Kidney tubule cell (primary cell): ENCODE results near the gene HS3ST6.
A peak's percentile ranks its signal among the peaks of the same experiment; 100 is the strongest.
"Not testable (repeated sequence)": the region's sequence is repeated elsewhere in the genome, so short reads cannot be mapped to it uniquely, and the experiment has no call there.

Experiments
- DNase-seq: peaks from one replicate; pipeline ENCODE4 v3.0.0-alpha.2; 2018; ENCODE audit warnings: low spot score

HS3ST6 gene

GRCh38 chr16:1918351-1919326, at the start of gene HS3ST6:
TSS of gene HS3ST6 (minus strand) at chr16:1918415. CDS start at chr16:1918323, 92 bp downstream.
- DNase-seq = no peak

- DNase-seq = no peak
Measured at GRCh38 chr16:1966460-1966859, 48.2 kb upstream of the HS3ST6 start, which contains the start of gene RNF151. TSS of gene RNF151 (plus strand) at chr16:1966856. CDS start at chr16:1966882, 26 bp downstream.

- peak; percentile 20 for DNase-seq
Measured at GRCh38 chr16:1965396-1966001, 47.3 kb upstream of the HS3ST6 start.

GRCh38 chr16:1964506-1965395, 46.5 kb upstream of the HS3ST6 start, which contains the start of gene RPS2:
TSS of gene RPS2 (minus strand) at chr16:1964826. CDS start at chr16:1964625, 201 bp downstream.
- peak; percentile 99 for DNase-seq

GRCh38 chr16:1963806-1964505, 45.7 kb upstream of the HS3ST6 start:
- DNase-seq = peak; percentile 55

GRCh38 chr16:1962161-1963153, 44.2 kb upstream of the HS3ST6 start:
- not testable (repeated sequence) for DNase-seq

GRCh38 chr16:1961651-1962067, 43.4 kb upstream of the HS3ST6 start:
- DNase-seq = no peak

GRCh38 chr16:1960665-1961630, 42.7 kb upstream of the HS3ST6 start:
- DNase-seq = peak; percentile 54

GRCh38 chr16:1959269-1960039, 41.2 kb upstream of the HS3ST6 start, which contains the start of gene NDUFB10:
TSS of gene NDUFB10 (plus strand) at chr16:1959538. CDS start at chr16:1959625, 87 bp downstream.
- DNase-seq = peak; percentile 94

- no peak for DNase-seq
Measured at GRCh38 chr16:1958715-1959268, 40.6 kb upstream of the HS3ST6 start.

- DNase-seq = not testable (repeated sequence)
Measured at GRCh38 chr16:1958143-1958491, 39.9 kb upstream of the HS3ST6 start.

- DNase-seq = not testable (repeated sequence)
Measured at GRCh38 chr16:1957434-1958142, 39.4 kb upstream of the HS3ST6 start.

GRCh38 chr16:1953734-1954133, 35.5 kb upstream of the HS3ST6 start:
- no peak for DNase-seq

- no peak for DNase-seq
Measured at GRCh38 chr16:1950559-1950958, 32.3 kb upstream of the HS3ST6 start.

- no peak for DNase-seq
Measured at GRCh38 chr16:1950047-1950446, 31.8 kb upstream of the HS3ST6 start.

GRCh38 chr16:1949507-1949906, 31.3 kb upstream of the HS3ST6 start:
- no peak for DNase-seq

GRCh38 chr16:1947369-1947670, 29.1 kb upstream of the HS3ST6 start:
- DNase-seq = no peak
